ENCODE measurements around the gene COL4A6. TPM values are rescaled to one million over a fixed set of nuclear protein-coding genes. Genes with fewer than 3 reads are reported as not detected.
"Not testable (repeated sequence)": the region's sequence is repeated elsewhere in the genome, so short reads cannot be mapped to it uniquely, and the experiment has no call there.

The COL4A6 gene
- 99.4 to 102 TPM (median 102 TPM) in 3 replicates for total RNA-seq

GRCh38 chrX:108438110-108438623 is at the start of gene COL4A6:
Gene COL4A6 (minus strand): TSS chrX:108438422. CDS start chrX:108438196, 226 bp downstream.
- Mint-ChIP-seq H3K36me3 (no peaks in the 10 kb centered on the region), H3K4me3 (peak within 1 kb of the TSS; percentile 98), H3K4me1 (peaks cover 59% of the 10 kb centered on the region), H3K9me3 (no peaks in the 10 kb centered on the region), H3K27me3 (ENCODE audit: low read depth) (no peaks in the 10 kb centered on the region), H3K27ac (peak within 1 kb of the TSS; percentile 96)
- no peak for TF ChIP-seq CTCF (IDR thresholded peaks at IDR 0.05; ENCODE audit: unreplicated experiment)
- DNase-seq (ENCODE audit: low spot score in 2 of 2, unreplicated experiment in 2 of 2), result peak; percentile 26 to 76

- H3K9me3 Mint-ChIP-seq, result peaks cover 31% of the 10 kb centered on the region
These were observed 47.7 kb upstream of the COL4A6 start for GRCh38 chrX:108485960-108486359.

GRCh38 chrX:108484251-108484650 is 46.0 kb upstream of the COL4A6 start:
- peaks cover 44% of the 10 kb centered on the region for H3K9me3 Mint-ChIP-seq
- TF ChIP-seq CTCF (IDR thresholded peaks at IDR 0.05; ENCODE audit: unreplicated experiment), result no peak
- H3K4me3 Mint-ChIP-seq, result no peak overlapping the region
- no peak for DNase-seq (ENCODE audit: low spot score in 2 of 2, unreplicated experiment in 2 of 2)
- H3K27ac Mint-ChIP-seq, result no peak overlapping the region
- peaks cover 8% of the 10 kb centered on the region for H3K4me1 Mint-ChIP-seq
- H3K27me3 Mint-ChIP-seq (ENCODE audit: low read depth), result no peaks in the 10 kb centered on the region
- peaks cover 67% of the 10 kb centered on the region for H3K36me3 Mint-ChIP-seq

More at GRCh38 chrX:108485960-108486359, 47.7 kb upstream of the COL4A6 start:
- DNase-seq (ENCODE audit: low spot score in 2 of 2, unreplicated experiment in 2 of 2), result no peak
- TF ChIP-seq CTCF (IDR thresholded peaks at IDR 0.05; ENCODE audit: unreplicated experiment), result no peak
- Mint-ChIP-seq H3K27me3 (ENCODE audit: low read depth) (no peaks in the 10 kb centered on the region), H3K27ac (peak overlapping the region; percentile 48), H3K4me3 (no peak overlapping the region), H3K4me1 (peaks cover 8% of the 10 kb centered on the region), H3K36me3 (peaks cover 55% of the 10 kb centered on the region)

GRCh38 chrX:108481528-108481927 is 43.3 kb upstream of the COL4A6 start:
- not testable (repeated sequence) for H3K27me3 Mint-ChIP-seq (ENCODE audit: low read depth); H3K4me3 Mint-ChIP-seq; DNase-seq (ENCODE audit: low spot score in 2 of 2, unreplicated experiment in 2 of 2); H3K27ac Mint-ChIP-seq; H3K4me1 Mint-ChIP-seq
- Mint-ChIP-seq H3K36me3 (peaks cover 78% of the 10 kb centered on the region), H3K9me3 (peaks cover 60% of the 10 kb centered on the region)

GRCh38 chrX:108473979-108474378 is 35.8 kb upstream of the COL4A6 start:
- no peak for TF ChIP-seq CTCF (IDR thresholded peaks at IDR 0.05; ENCODE audit: unreplicated experiment)
- H3K9me3 Mint-ChIP-seq, result peaks cover 69% of the 10 kb centered on the region
- no peaks in the 10 kb centered on the region for H3K4me1 Mint-ChIP-seq
- H3K4me3 Mint-ChIP-seq, result no peak overlapping the region
- DNase-seq (ENCODE audit: low spot score in 2 of 2, unreplicated experiment in 2 of 2), result no peak
- no peaks in the 10 kb centered on the region for H3K27me3 Mint-ChIP-seq (ENCODE audit: low read depth)
- H3K27ac Mint-ChIP-seq, result no peak overlapping the region
- peaks cover 69% of the 10 kb centered on the region for H3K36me3 Mint-ChIP-seq

GRCh38 chrX:108468486-108468885 is 30.3 kb upstream of the COL4A6 start:
- Mint-ChIP-seq H3K36me3 (peaks cover 42% of the 10 kb centered on the region), H3K4me1 (peaks cover 19% of the 10 kb centered on the region), H3K27me3 (ENCODE audit: low read depth) (no peaks in the 10 kb centered on the region), H3K9me3 (peaks cover 38% of the 10 kb centered on the region), H3K4me3 (no peak overlapping the region), H3K27ac (peak overlapping the region; percentile 59)
- no peak for DNase-seq (ENCODE audit: low spot score in 2 of 2, unreplicated experiment in 2 of 2)
- no peak for TF ChIP-seq CTCF (IDR thresholded peaks at IDR 0.05; ENCODE audit: unreplicated experiment)
